Colonic mucosa (tissue), 4 donors: Measurements from ENCODE around the gene ZDHHC14. TPM values are rescaled to one million over a fixed set of nuclear protein-coding genes. Genes with fewer than 3 reads are reported as not detected.
"Not testable (repeated sequence)": the region's sequence is repeated elsewhere in the genome, so short reads cannot be mapped to it uniquely, and the experiment has no call there.

Experiments used
- DNase-seq: peaks from one replicate; pipeline ENCODE4 v3.0.0-alpha.2; 2020
- H3K27ac ChIP-seq: fragments of 200-600 bp; one replicate; pipeline ENCODE4 v1.8.0; 2021
- H3K27me3 ChIP-seq: fragments of 200-600 bp; one replicate; pipeline ENCODE4 v1.8.0; 2021
- H3K36me3 ChIP-seq: fragments of 200-600 bp; one replicate; pipeline ENCODE4 v1.8.0; 2021
- H3K4me1 ChIP-seq: fragments of 200-600 bp; one replicate; pipeline ENCODE4 v1.8.0; 2021; ENCODE audit warnings: mild to moderate bottlenecking
- H3K4me3 ChIP-seq: fragments of 200-600 bp; one replicate; pipeline ENCODE4 v1.8.0; 2021
- H3K9ac ChIP-seq, 2 donors: one replicate each; pipeline ENCODE4 v1.7.0; 2013; ENCODE audit warnings: control low read depth in 2 of 2, low read depth in 2 of 2, low read length in 2 of 2
- H3K9me3 ChIP-seq: fragments of 200-600 bp; one replicate; pipeline ENCODE4 v1.8.0; 2021
- CTCF ChIP-seq: fragments of 200-600 bp; IDR thresholded peaks from one replicate; pipeline ENCODE4 v1.8.0; 2022; ENCODE audit warnings: antibody characterized with exemption, mild to moderate bottlenecking
- intact Hi-C: fragments of 100-400 bp; cut with DNase I; formaldehyde crosslinking; loops from one replicate; pipeline ENCODE4 v1.14.1; 2022
- total RNA-seq, 2 donors: library from RNA; stranded (reverse); fragmentation: NEBNext Ultra II Directional in 1 of 2; extraction: Animal tissue kit (Norgen Biotek cat#: 25700) in 1 of 2; gene quantifications; one replicate each; pipeline ENCODE4 v1.2.1, GENCODE V29; 2021
- donor health status: healthy.
- donor health status: DM: no; HTN: no; CAD: no.
- donor health status: DM: no; HTN: no; CAD: no.

ZDHHC14 gene
- total RNA-seq, 2 donors from 2014 or later = 8.4 to 11.4 TPM

DNA sequence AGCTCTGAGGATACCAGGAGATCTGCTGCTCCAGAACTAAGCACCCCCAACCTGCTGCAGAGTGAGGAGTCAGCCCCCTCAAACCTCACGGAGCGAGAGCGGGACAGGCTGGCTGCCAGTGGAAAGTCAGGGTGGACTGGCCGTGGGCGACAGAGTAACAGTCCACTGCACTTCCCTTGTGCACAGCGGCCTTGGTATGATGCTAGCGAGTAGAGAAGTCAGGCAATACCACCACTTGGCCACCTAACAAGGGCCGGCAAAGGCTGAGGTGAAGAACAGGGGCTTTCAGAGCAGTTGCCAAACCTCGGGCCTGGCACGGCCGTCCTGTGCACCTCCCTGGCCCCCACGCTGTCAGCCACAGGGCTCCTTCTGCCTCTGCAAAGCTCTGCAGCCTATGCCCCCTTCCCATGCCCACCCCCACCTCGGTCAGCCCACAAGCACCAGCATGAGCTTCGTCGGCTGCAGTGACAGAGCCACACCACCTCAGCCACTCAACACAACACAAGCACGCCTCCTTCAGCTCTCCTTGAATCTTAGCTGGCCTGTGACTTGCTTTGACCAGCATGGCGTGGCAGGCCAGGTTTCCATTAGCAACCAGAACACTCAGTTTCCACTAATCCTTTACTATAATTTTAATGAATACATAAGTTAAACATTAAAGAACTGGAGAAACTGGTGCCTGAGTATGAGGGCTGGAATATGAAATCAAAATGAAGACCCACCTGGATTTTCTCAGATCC, 314.5 kb downstream of the ZDHHC14 start:
- intact Hi-C loops = no loop called here
- Histone ChIP-seq H3K9ac (no peak overlapping the region), H3K4me1 (no peaks in the 10 kb centered on the region), H3K27me3 (no peaks in the 10 kb centered on the region), H3K4me3 (no peak overlapping the region), H3K36me3 (no peaks in the 10 kb centered on the region), H3K27ac (no peak overlapping the region), H3K9me3 (no peaks in the 10 kb centered on the region)
- DNase-seq = no peak
- TF ChIP-seq CTCF = no peak

DNA sequence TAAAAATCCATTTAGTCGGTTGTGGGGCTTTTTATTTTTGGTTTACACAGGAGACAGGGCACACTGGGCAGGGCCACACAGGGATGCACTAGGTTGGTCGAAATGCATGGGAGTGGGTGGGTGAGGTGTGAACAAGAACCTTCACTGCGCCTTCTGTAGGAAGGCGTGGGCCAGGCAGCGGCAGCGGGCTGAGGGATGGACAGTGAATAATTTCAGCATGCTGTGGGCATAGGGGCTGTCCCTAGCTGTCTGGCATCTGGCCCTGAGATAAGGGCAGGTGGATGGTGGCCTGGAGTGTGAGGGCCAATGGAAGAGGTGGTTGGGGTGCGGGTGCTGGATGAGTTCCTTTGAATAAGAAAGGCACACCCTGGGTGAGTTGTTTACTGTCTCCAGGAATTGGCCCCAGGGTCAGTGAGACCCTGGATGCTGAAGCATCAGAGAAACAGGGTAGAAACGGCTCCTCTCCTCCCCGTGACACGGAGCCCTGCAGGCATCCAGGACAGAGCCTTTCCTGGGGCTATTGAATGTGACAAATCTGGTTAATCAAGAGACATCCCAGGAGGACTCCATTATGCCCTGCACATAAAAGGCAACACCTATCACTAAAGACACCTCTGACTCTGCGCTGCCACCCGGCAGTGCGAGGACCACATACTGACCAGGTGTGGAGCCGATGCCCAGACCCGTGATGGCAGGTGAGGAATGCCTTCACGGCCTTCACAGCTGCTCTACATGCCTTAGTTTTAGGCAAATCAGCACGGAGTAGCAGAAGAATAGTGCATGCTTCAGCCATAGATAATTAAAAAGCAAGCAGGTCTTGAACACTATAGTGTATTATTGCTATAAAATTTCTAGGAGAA, 319.0 kb downstream of the ZDHHC14 start:
- Histone ChIP-seq H3K36me3 (no peaks in the 10 kb centered on the region), H3K9ac (no peak overlapping the region), H3K27ac (no peak overlapping the region), H3K9me3 (no peaks in the 10 kb centered on the region), H3K4me1 (no peaks in the 10 kb centered on the region), H3K4me3 (no peak overlapping the region), H3K27me3 (no peaks in the 10 kb centered on the region)
- intact Hi-C loops = no loop called here
- no peak for DNase-seq
- no peak for TF ChIP-seq CTCF

DNA sequence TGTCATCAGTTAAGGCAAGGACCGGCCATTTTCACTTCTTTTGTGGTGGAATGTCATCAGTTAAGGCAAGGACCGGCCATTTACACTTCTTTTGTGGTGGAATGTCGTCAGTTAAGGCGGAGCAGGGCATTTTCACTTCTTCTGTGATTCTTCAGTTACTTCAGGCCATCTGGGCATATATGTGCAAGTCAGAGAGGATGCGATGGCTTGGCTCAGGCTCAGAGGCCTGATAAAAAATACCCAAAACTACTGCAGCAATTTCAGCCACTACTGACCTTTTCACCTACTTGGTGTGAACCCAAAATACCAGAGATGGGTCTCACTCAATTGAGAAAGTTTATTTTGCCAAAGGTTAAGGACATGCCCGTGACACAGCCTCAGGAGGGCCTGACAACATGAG, 325.4 kb downstream of the ZDHHC14 start:
- H3K4me3 ChIP-seq, H3K27me3 ChIP-seq, DNase-seq, H3K4me1 ChIP-seq, H3K9ac ChIP-seq, H3K9me3 ChIP-seq, H3K36me3 ChIP-seq, H3K27ac ChIP-seq, intact Hi-C loops: not testable (repeated sequence)

- Histone ChIP-seq H3K36me3 (no peaks in the 10 kb centered on the region), H3K27me3 (no peaks in the 10 kb centered on the region), H3K9ac (no peak overlapping the region), H3K27ac (no peak overlapping the region), H3K4me1 (no peaks in the 10 kb centered on the region), H3K9me3 (no peaks in the 10 kb centered on the region), H3K4me3 (no peak overlapping the region)
- no peak for DNase-seq
- no peak for TF ChIP-seq CTCF
- intact Hi-C loops = no loop called here
Measured at GRCh38 chr6:157706883-157707282, 325.9 kb downstream of the ZDHHC14 start.

DNA sequence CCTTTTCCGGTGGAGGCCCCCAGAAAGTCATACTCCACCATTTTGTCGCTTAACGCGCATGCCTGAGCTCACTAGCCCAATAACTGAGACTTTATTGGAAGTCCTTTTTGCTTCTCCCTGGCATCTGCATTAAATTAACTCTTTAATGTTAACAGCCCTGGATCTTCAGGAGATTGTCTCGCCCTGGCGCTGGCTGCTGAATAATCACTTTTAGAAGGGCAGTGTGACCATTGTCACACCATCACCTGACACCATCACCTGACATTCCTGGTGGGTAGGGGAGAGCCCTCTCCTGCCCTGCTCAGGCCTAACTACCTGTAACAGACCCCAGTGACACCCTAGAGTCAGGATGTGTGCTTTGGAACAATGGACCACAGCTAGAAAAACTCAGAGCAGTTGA, 326.6 kb downstream of the ZDHHC14 start:
- Histone ChIP-seq H3K36me3 (no peaks in the 10 kb centered on the region), H3K4me3 (no peak overlapping the region), H3K4me1 (no peaks in the 10 kb centered on the region), H3K27me3 (no peaks in the 10 kb centered on the region), H3K27ac (no peak overlapping the region), H3K9me3 (no peaks in the 10 kb centered on the region), H3K9ac (no peak overlapping the region)
- intact Hi-C loops = no loop called here
- TF ChIP-seq CTCF = no peak
- DNase-seq = no peak

- no peak overlapping the region for H3K4me3 ChIP-seq
- H3K36me3 ChIP-seq = no peaks in the 10 kb centered on the region
- H3K27ac ChIP-seq = no peak overlapping the region
- no peak for TF ChIP-seq CTCF
- H3K4me1 ChIP-seq = no peaks in the 10 kb centered on the region
- DNase-seq = no peak
- H3K27me3 ChIP-seq = no peaks in the 10 kb centered on the region
- H3K9ac ChIP-seq = no peak overlapping the region
- intact Hi-C loops = no loop called here
- H3K9me3 ChIP-seq = no peaks in the 10 kb centered on the region
Measured at GRCh38 chr6:157708239-157708638, 327.2 kb downstream of the ZDHHC14 start.
